DND-41 (cell line): ENCODE data around the gene A3GALT2.

Experiments used
- ATAC-seq: fragments of 200-7000 bp; cut with Tn5 transposase; 3 replicates; pipeline ENCODE4 v1.9.1; 2021; ENCODE audit warnings: low read depth; ENCODE audit not compliant: insufficient read depth
- DNase-seq: peaks from one replicate; pipeline ENCODE4 v3.0.0-alpha.2; 2020
- H2AFZ ChIP-seq: 2 replicates; pipeline ENCODE4 v1.6.0; 2012; ENCODE audit warnings: low read depth, low read length
- H3K27ac ChIP-seq: 2 replicates; pipeline ENCODE4 v1.5.1; 2012; ENCODE audit warnings: low read length, inconsistent platforms
- H3K27me3 ChIP-seq: fragments of 200-600 bp; sonication (generic); 2 replicates; pipeline ENCODE4 v1.6.0; 2012; ENCODE audit warnings: low read length, mild to moderate bottlenecking, inconsistent platforms; ENCODE audit not compliant: insufficient read depth, poor library complexity
- H3K36me3 ChIP-seq: 2 replicates; pipeline ENCODE4 v1.5.1; 2012; ENCODE audit warnings: low read length, inconsistent platforms; ENCODE audit not compliant: insufficient read depth
- H3K4me1 ChIP-seq: 2 replicates; pipeline ENCODE4 v1.5.1; 2012; ENCODE audit warnings: mild to moderate bottlenecking, low read length; ENCODE audit not compliant: insufficient read depth
- H3K4me2 ChIP-seq: 2 replicates; pipeline ENCODE4 v1.6.0; 2012; ENCODE audit warnings: mild to moderate bottlenecking, moderate library complexity, low read length, inconsistent platforms; ENCODE audit not compliant: insufficient read depth
- H3K4me3 ChIP-seq, 2 experiments: fragments of 200-600 bp in 1 of 2; shearing (Covaris generic) in 1 of 2; 2 replicates each; pipeline ENCODE4 v1.5.1; 2012 to 2016; ENCODE audit warnings: inconsistent platforms in 2 of 2, low read length in 2 of 2, mild to moderate bottlenecking in 2 of 2, low read depth in 1 of 2, moderate library complexity in 1 of 2
- H3K79me2 ChIP-seq: 2 replicates; pipeline ENCODE4 v1.6.0; 2012; ENCODE audit warnings: low read length, inconsistent platforms; ENCODE audit not compliant: insufficient read depth
- H3K9ac ChIP-seq: 2 replicates; pipeline ENCODE4 v1.6.0; 2012; ENCODE audit warnings: low read depth, mild to moderate bottlenecking, inconsistent platforms, low read length, moderate library complexity
- H3K9me3 ChIP-seq: 2 replicates; pipeline ENCODE4 v1.5.1; 2012; ENCODE audit warnings: low read length, moderate library complexity, mild to moderate bottlenecking, inconsistent platforms; ENCODE audit not compliant: insufficient read depth, severe bottlenecking
- H4K20me1 ChIP-seq: 2 replicates; pipeline ENCODE4 v1.6.0; 2012; ENCODE audit warnings: low read length; ENCODE audit not compliant: insufficient read depth
- CTCF ChIP-seq: IDR thresholded peaks from 2 replicates; pipeline ENCODE4 v1.5.1; 2012; ENCODE audit warnings: borderline replicate concordance, low read length, moderate library complexity, mild to moderate bottlenecking; ENCODE audit not compliant: poor library complexity, severe bottlenecking; ENCODE audit errors: extremely low read depth
- EZH2 ChIP-seq: IDR thresholded peaks from 3 replicates; pipeline ENCODE4 v1.6.1; 2012; ENCODE audit warnings: borderline replicate concordance, low read depth, mild to moderate bottlenecking, moderate library complexity, low read length, inconsistent platforms; ENCODE audit not compliant: severe bottlenecking

Gene A3GALT2

GRCh38 chr1:33329600-33330305, 8.9 kb upstream of the A3GALT2 start:
- H3K9me3 ChIP-seq: no peaks in the 10 kb centered on the region
- no peak for DNase-seq

GRCh38 chr1:33328817-33329216, 7.9 kb upstream of the A3GALT2 start:
- Histone ChIP-seq H3K9ac (no peak overlapping the region), H3K4me3 (no peak overlapping the region), H3K4me2 (no peak overlapping the region), H3K9me3 (no peaks in the 10 kb centered on the region), H3K27ac (no peak overlapping the region), H3K36me3 (peaks cover 99% of the 10 kb centered on the region), H3K27me3 (no peaks in the 10 kb centered on the region), H3K4me1 (no peaks in the 10 kb centered on the region), H2AFZ (no peak overlapping the region), H3K79me2 (peaks cover 15% of the 10 kb centered on the region), H4K20me1 (peaks cover 58% of the 10 kb centered on the region)
- TF ChIP-seq EZH2 (no peak), CTCF (no peak)
- DNase-seq (no peak), ATAC-seq (no peak)

More at GRCh38 chr1:33329600-33330305, 8.9 kb upstream of the A3GALT2 start:
- Histone ChIP-seq H3K27ac (no peak overlapping the region), H4K20me1 (peaks cover 60% of the 10 kb centered on the region), H2AFZ (no peak overlapping the region), H3K4me1 (no peaks in the 10 kb centered on the region), H3K36me3 (peaks cover 98% of the 10 kb centered on the region), H3K27me3 (no peaks in the 10 kb centered on the region), H3K79me2 (peaks cover 24% of the 10 kb centered on the region), H3K4me3 (no peak overlapping the region), H3K4me2 (no peak overlapping the region), H3K9ac (no peak overlapping the region)
- ATAC-seq: no peak
- TF ChIP-seq CTCF: no peak
- TF ChIP-seq EZH2: no peak

- Histone ChIP-seq H3K36me3 (peaks cover 99% of the 10 kb centered on the region), H3K4me2 (no peak overlapping the region), H3K4me1 (no peaks in the 10 kb centered on the region), H2AFZ (no peak overlapping the region), H3K27me3 (no peaks in the 10 kb centered on the region), H3K27ac (no peak overlapping the region), H3K79me2 (peaks cover 4% of the 10 kb centered on the region; the same call in 1 of the 2 replicates), H3K9ac (no peak overlapping the region), H3K9me3 (no peaks in the 10 kb centered on the region), H4K20me1 (peaks cover 50% of the 10 kb centered on the region), H3K4me3 (no peak overlapping the region)
- no peak for DNase-seq
- TF ChIP-seq EZH2 (no peak), CTCF (no peak)
- ATAC-seq: peak; percentile 47; the same call in 2 of the 3 replicates
Measured at GRCh38 chr1:33327587-33328325, 6.9 kb upstream of the A3GALT2 start.
